ENCODE measurements around the gene MAP6. TPM values are rescaled to one million over a fixed set of nuclear protein-coding genes. Genes with fewer than 3 reads are reported as not detected.

The MAP6 gene
- total RNA-seq, 1 experiment from 2014 or later: not detected

GRCh38 chr11:75589933-75590332 is 78.9 kb downstream of the MAP6 start (continued):
- no peak for TF ChIP-seq ZBTB33 (IDR thresholded peaks at IDR 0.05; ENCODE audit: extremely low read depth, insufficient replicate concordance, low read length)
- no peak for TF ChIP-seq EZH2phosphoT487 (IDR thresholded peaks at IDR 0.05; ENCODE audit: borderline replicate concordance)

- no peak for DNase-seq (ENCODE audit: low read depth, low spot score)
- H4K20me1 ChIP-seq (ENCODE audit: insufficient read depth): no peaks in the 10 kb centered on the region
- ChIA-PET RAD21 (ENCODE audit: low non-redundant PET in 1 of 2, low total read pairs in 2 of 2, uncharacterized antibody in 2 of 2, unreplicated experiment in 2 of 2) (no interaction called here), CTCF (interaction anchor here (1.7 kb wide), 1 partner anchor 9 kb away, joined by 8 read pairs; no protein-coding TSS in a partner anchor), POLR2A (no interaction called here)
- no peak overlapping the region for H3K27ac ChIP-seq (ENCODE audit: low read depth, low read length)
- intact Hi-C loops (cut with micrococcal nuclease): no loop called here
- no peak overlapping the region for H2AFZ ChIP-seq (ENCODE audit: low read depth, low read length, poor library complexity, severe bottlenecking)
- no peaks in the 10 kb centered on the region for H3K36me3 ChIP-seq (ENCODE audit: control insufficient read depth in 1 of 2, insufficient read depth in 2 of 2, low read length in 2 of 2)
- TF ChIP-seq REST (IDR thresholded peaks at IDR 0.05; ENCODE audit: low read depth) (no peak), FOSL1 (IDR thresholded peaks at IDR 0.05; ENCODE audit: low read depth) (no peak), ZBTB33 (IDR thresholded peaks at IDR 0.05; ENCODE audit: extremely low read depth, insufficient replicate concordance, low read length) (no peak), ELF1 (IDR thresholded peaks at IDR 0.05; ENCODE audit: borderline replicate concordance, low read depth) (no peak), YY1 (IDR thresholded peaks at IDR 0.05; ENCODE audit: extremely low read depth, insufficient replicate concordance, low read depth, low read length) (no peak), MAX (IDR thresholded peaks at IDR 0.05) (no peak), ZFX (IDR thresholded peaks at IDR 0.05) (no peak), CEBPB (IDR thresholded peaks at IDR 0.05; ENCODE audit: low read depth) (no peak), CBX3 (IDR thresholded peaks at IDR 0.05; ENCODE audit: low read depth) (no peak), CTCF (IDR thresholded peaks at IDR 0.05 in 2 of 3, conservative IDR thresholded peaks at IDR 0.05 in 1 of 3; ENCODE audit: borderline replicate concordance in 1 of 3, insufficient read depth in 1 of 3, low read depth in 2 of 3, low read length in 2 of 3) (no peak), POLR2A (IDR thresholded peaks at IDR 0.05; ENCODE audit: borderline replicate concordance, extremely low read depth, insufficient read depth, insufficient read length) (no peak)
- H3K4me2 ChIP-seq (ENCODE audit: low read length): no peak overlapping the region
- H3K79me2 ChIP-seq (ENCODE audit: insufficient read depth, low read length): no peaks in the 10 kb centered on the region
- ATAC-seq: no peak
- H3K27me3 ChIP-seq (ENCODE audit: insufficient read depth, low read length): peaks cover 6% of the 10 kb centered on the region; the same call in 1 of the 2 replicates
- H3K4me3 ChIP-seq (replicated peaks in 1 of 2; ENCODE audit: low read depth in 1 of 2, low read length in 2 of 2): no peak overlapping the region
- no peaks in the 10 kb centered on the region for H3K9me3 ChIP-seq (ENCODE audit: control insufficient read depth in 1 of 2, insufficient read depth in 1 of 2, low read depth in 1 of 2, low read length in 2 of 2)
- no peak overlapping the region for H3K9ac ChIP-seq (ENCODE audit: low read length)
- BruUV-seq (replicated peaks): no TSS peak
- no peaks in the 10 kb centered on the region for H3K9me2 ChIP-seq (ENCODE audit: insufficient read depth)
- H3K4me1 ChIP-seq (ENCODE audit: control insufficient read depth in 1 of 2, insufficient read depth in 2 of 2, low read length in 2 of 2): no peaks in the 10 kb centered on the region
These were observed 79.8 kb downstream of the MAP6 start for GRCh38 chr11:75589051-75589450.
